ENCODE data around the gene SPON2. TPM values are rescaled to one million over a fixed set of nuclear protein-coding genes. Genes with fewer than 3 reads are reported as not detected.
A peak's percentile ranks its signal among the peaks of the same experiment; 100 is the strongest.

SPON2 gene
- total and polyA plus RNA-seq, 5 experiments from 2014 or later: 8.5 to 45.9 (median 16.5) TPM

- Mint-ChIP-seq H3K4me3 (peak overlapping the region; percentile 76 to 94 (median 82)), H3K36me3 (peaks cover 0 to 18% (median 12%) of the 10 kb centered on the region in 3 donors), H3K4me1 (peaks cover 16 to 62% (median 47%) of the 10 kb centered on the region in 4 donors), H3K27me3 (no peaks in the 10 kb centered on the region), H3K9me3 (no peaks in the 10 kb centered on the region), H3K27ac (peak overlapping the region; percentile 31 to 99 (median 97))
- no peak for ATAC-seq
- peak in 1 of 10 donors; percentile 14 for DNase-seq
- POLR2A ChIA-PET: interaction anchor here (0.5 to 5.2 kb wide), 6 partner anchors 8 to 494 kb away, joined by 3 to 52 read pairs (median 4); partner anchors contain the start of gene CTBP1
These were observed 27.4 kb upstream of the SPON2 start for GRCh38 chr4:1199556-1200331.

GRCh38 chr4:1198098-1198844, 25.9 kb upstream of the SPON2 start:
- POLR2A ChIA-PET: no interaction called here
- H3K4me1 Mint-ChIP-seq: peaks cover 14 to 47% (median 40%) of the 10 kb centered on the region in 4 donors
- H3K9me3 Mint-ChIP-seq: no peaks in the 10 kb centered on the region
- ATAC-seq: no peak
- DNase-seq: no peak
- peak overlapping the region in 7 of 10 donors; percentile 2 to 69 (median 22) for H3K4me3 Mint-ChIP-seq
- H3K27me3 Mint-ChIP-seq: no peaks in the 10 kb centered on the region
- H3K27ac Mint-ChIP-seq: peak overlapping the region in 8 of 10 donors; percentile 2 to 76 (median 50)
- peaks cover 0 to 18% (median 12%) of the 10 kb centered on the region in 3 donors for H3K36me3 Mint-ChIP-seq

- ATAC-seq: no peak
- Mint-ChIP-seq H3K4me1 (peaks cover 8 to 35% (median 24%) of the 10 kb centered on the region in 4 donors), H3K9me3 (no peaks in the 10 kb centered on the region), H3K4me3 (no peak overlapping the region), H3K27ac (peak overlapping the region in 2 of 10 donors; percentile 37 to 40), H3K27me3 (no peaks in the 10 kb centered on the region), H3K36me3 (peaks cover 0 to 18% (median 12%) of the 10 kb centered on the region in 3 donors)
- POLR2A ChIA-PET: no interaction called here
- peak in 1 of 10 donors; percentile 56 for DNase-seq
These were observed 24.2 kb upstream of the SPON2 start for GRCh38 chr4:1196421-1197183.

GRCh38 chr4:1195891-1196401, 23.6 kb upstream of the SPON2 start:
- Mint-ChIP-seq H3K9me3 (peaks cover 0 to 3% (median 0%) of the 10 kb centered on the region in 9 donors), H3K36me3 (peaks cover 0 to 18% (median 12%) of the 10 kb centered on the region in 3 donors), H3K4me3 (no peak overlapping the region), H3K27me3 (no peaks in the 10 kb centered on the region), H3K4me1 (peaks cover 8 to 30% (median 17%) of the 10 kb centered on the region in 4 donors), H3K27ac (peak overlapping the region in 2 of 10 donors; percentile 27 to 40)
- ATAC-seq: no peak
- peak in 1 of 10 donors; percentile 56 for DNase-seq
- POLR2A ChIA-PET: no interaction called here

GRCh38 chr4:1195109-1195671, 22.8 kb upstream of the SPON2 start:
- no peak overlapping the region for H3K4me3 Mint-ChIP-seq
- no peaks in the 10 kb centered on the region for H3K27me3 Mint-ChIP-seq
- DNase-seq (no peak), ATAC-seq (no peak)
- H3K27ac Mint-ChIP-seq: no peak overlapping the region
- POLR2A ChIA-PET: no interaction called here
- H3K36me3 Mint-ChIP-seq: peaks cover 0 to 18% (median 12%) of the 10 kb centered on the region in 3 donors
- peaks cover 0 to 3% (median 0%) of the 10 kb centered on the region in 9 donors for H3K9me3 Mint-ChIP-seq
- H3K4me1 Mint-ChIP-seq: peaks cover 7 to 25% (median 13%) of the 10 kb centered on the region in 4 donors

GRCh38 chr4:1194010-1194900, 21.9 kb upstream of the SPON2 start:
- ATAC-seq: no peak
- peaks cover 0 to 3% (median 0%) of the 10 kb centered on the region in 9 donors for H3K9me3 Mint-ChIP-seq
- H3K4me3 Mint-ChIP-seq: no peak overlapping the region
- POLR2A ChIA-PET: interaction anchor here (0.9 kb wide), 1 partner anchor 57 kb away, joined by 3 read pairs; no protein-coding TSS in a partner anchor
- peaks cover 0 to 18% (median 10%) of the 10 kb centered on the region in 4 donors for H3K4me1 Mint-ChIP-seq
- peak in 1 of 10 donors; percentile 47 for DNase-seq
- no peak overlapping the region for H3K27ac Mint-ChIP-seq
- peaks cover 0 to 18% (median 13%) of the 10 kb centered on the region in 3 donors for H3K36me3 Mint-ChIP-seq
- H3K27me3 Mint-ChIP-seq: no peaks in the 10 kb centered on the region

- POLR2A ChIA-PET: interaction anchor here (0.9 kb wide), 1 partner anchor 57 kb away, joined by 3 read pairs; no protein-coding TSS in a partner anchor
- Mint-ChIP-seq H3K27me3 (no peaks in the 10 kb centered on the region), H3K36me3 (peaks cover 0 to 16% (median 13%) of the 10 kb centered on the region in 3 donors), H3K4me1 (peaks cover 0 to 12% (median 10%) of the 10 kb centered on the region in 4 donors), H3K27ac (no peak overlapping the region), H3K4me3 (no peak overlapping the region), H3K9me3 (peaks cover 0 to 3% (median 0%) of the 10 kb centered on the region in 9 donors)
- DNase-seq: peak in 1 of 10 donors; percentile 15
- ATAC-seq: no peak
These were observed 21.0 kb upstream of the SPON2 start for GRCh38 chr4:1193206-1194009.

GRCh38 chr4:1192493-1193205, 20.3 kb upstream of the SPON2 start:
- Mint-ChIP-seq H3K27ac (peak overlapping the region in 3 of 10 donors; percentile 13 to 58 (median 56)), H3K4me1 (peaks cover 0 to 9% (median 6%) of the 10 kb centered on the region in 4 donors), H3K36me3 (peaks cover 0 to 12% (median 11%) of the 10 kb centered on the region in 3 donors), H3K4me3 (no peak overlapping the region), H3K9me3 (peaks cover 0 to 3% (median 0%) of the 10 kb centered on the region in 9 donors), H3K27me3 (no peaks in the 10 kb centered on the region)
- DNase-seq (peak in 2 of 10 donors; percentile 14 to 55), ATAC-seq (no peak)
- POLR2A ChIA-PET: no interaction called here

GRCh38 chr4:1192091-1192492, 19.7 kb upstream of the SPON2 start:
- Mint-ChIP-seq H3K27me3 (no peaks in the 10 kb centered on the region), H3K4me1 (peaks cover 3 to 12% (median 9%) of the 10 kb centered on the region in 4 donors), H3K9me3 (peaks cover 0 to 3% (median 0%) of the 10 kb centered on the region in 9 donors), H3K27ac (no peak overlapping the region), H3K36me3 (peaks cover 0 to 9% (median 7%) of the 10 kb centered on the region in 3 donors), H3K4me3 (no peak overlapping the region)
- POLR2A ChIA-PET: no interaction called here
- no peak for ATAC-seq
- DNase-seq: peak in 1 of 10 donors; percentile 15

GRCh38 chr4:1191621-1192020, 19.2 kb upstream of the SPON2 start:
- Mint-ChIP-seq H3K36me3 (peaks cover 0 to 7% (median 2%) of the 10 kb centered on the region in 3 donors), H3K27me3 (no peaks in the 10 kb centered on the region), H3K4me1 (peaks cover 6 to 14% (median 10%) of the 10 kb centered on the region in 4 donors), H3K4me3 (no peak overlapping the region), H3K9me3 (peaks cover 0 to 3% (median 0%) of the 10 kb centered on the region in 9 donors), H3K27ac (no peak overlapping the region)
- DNase-seq (peak in 1 of 10 donors; percentile 15), ATAC-seq (no peak)
- POLR2A ChIA-PET: no interaction called here

Measured in naive thymus-derived CD8-positive, alpha-beta T cell (primary cell).